ENCODE measurements around the gene AP1S1.
"Not testable (repeated sequence)": the region's sequence is repeated elsewhere in the genome, so short reads cannot be mapped to it uniquely, and the experiment has no call there.

Gene AP1S1

GRCh38 chr7:101202603-101202918, 48.3 kb downstream of the AP1S1 start:
- no peak for DNase-seq

GRCh38 chr7:101203740-101204738, 49.8 kb downstream of the AP1S1 start:
- not testable (repeated sequence) for DNase-seq

- no peak for DNase-seq
Observed at GRCh38 chr7:101205901-101206664, 51.8 kb downstream of the AP1S1 start.

GRCh38 chr7:101206665-101207042, 52.4 kb downstream of the AP1S1 start:
- no peak for DNase-seq

GRCh38 chr7:101207459-101207858, 53.2 kb downstream of the AP1S1 start:
- DNase-seq: no peak

- no peak for DNase-seq
Observed at GRCh38 chr7:101208794-101209193, 54.5 kb downstream of the AP1S1 start.

GRCh38 chr7:101210143-101210542, 55.9 kb downstream of the AP1S1 start:
- no peak for DNase-seq

All from hematopoietic multipotent progenitor cell treated with erythropoietin and hydrocortisone succinate and interleukin-3 and kit ligand, for 8 days (in vitro differentiated cells).